SK-MEL-5 (cell line): Measurements from ENCODE around the gene RPL36AL. TPM values are rescaled to one million over a fixed set of nuclear protein-coding genes. Genes with fewer than 3 reads are reported as not detected.
A peak's percentile ranks its signal among the peaks of the same experiment; 100 is the strongest.
"Not testable (repeated sequence)": the region's sequence is repeated elsewhere in the genome, so short reads cannot be mapped to it uniquely, and the experiment has no call there.

Source experiments
- DNase-seq: peaks from one replicate; pipeline ENCODE4 v3.0.0-alpha.2; 2016; ENCODE audit warnings: low read depth, low spot score
- in situ Hi-C: cut with HindIII; loops from 2 replicates; pipeline ENCODE4 v1.10.0; 2016; ENCODE audit warnings: low sequenced_read_pairs, high pct_unique_total_duplicates, low pct_unique_long_range_greater_than_20kb
- small RNA-seq, 2 experiments: library from RNA; depleted of rRNA; stranded (forward); fragments of <200 nt; gene quantifications; one replicate each; pipeline ENCODE3, GENCODE V24; 2014
- total RNA-seq: library from RNA; depleted of rRNA; stranded (reverse); fragments of >200 nt; shearing (Covaris generic); gene quantifications from 2 replicates; pipeline ENCODE4 v1.2.3, GENCODE V29; 2014; rRNA removed

The RPL36AL gene
- total RNA-seq, 1 experiment from 2014 or later, result 321 TPM

- in situ Hi-C loops, result no loop called here
- peak; percentile 99 for DNase-seq
Observed at GRCh38 chr14:49585803-49586672, 34.4 kb downstream of the RPL36AL start, which contains the start of gene RPS29. TSS of gene RPS29 (minus strand) at chr14:49586380. CDS start at chr14:49586346, 34 bp downstream.

GRCh38 chr14:49584981-49585640 lies 35.3 kb downstream of the RPL36AL start:
- DNase-seq, result peak; percentile 37
- in situ Hi-C loops, result not testable (repeated sequence)

GRCh38 chr14:49584058-49584457 lies 36.4 kb downstream of the RPL36AL start:
- no peak for DNase-seq
- in situ Hi-C loops, result no loop called here

GRCh38 chr14:49583629-49584028 lies 36.8 kb downstream of the RPL36AL start:
- in situ Hi-C loops, result no loop called here
- no peak for DNase-seq

- in situ Hi-C loops, result no loop called here
- no peak for DNase-seq
Observed at GRCh38 chr14:49582113-49582977, 38.1 kb downstream of the RPL36AL start.

GRCh38 chr14:49581209-49582112 lies 39.0 kb downstream of the RPL36AL start:
- in situ Hi-C loops, result no loop called here
- DNase-seq, result no peak

- in situ Hi-C loops, result no loop called here
- no peak for DNase-seq
Observed at GRCh38 chr14:49579841-49580240, 40.6 kb downstream of the RPL36AL start.

GRCh38 chr14:49578141-49578540 lies 42.3 kb downstream of the RPL36AL start:
- in situ Hi-C loops, result no loop called here
- DNase-seq, result no peak

- in situ Hi-C loops, result no loop called here
- DNase-seq, result no peak
Observed at GRCh38 chr14:49574038-49574437, 46.4 kb downstream of the RPL36AL start.

- no peak for DNase-seq
- in situ Hi-C loops, result no loop called here
Observed at GRCh38 chr14:49569281-49569680, 51.1 kb downstream of the RPL36AL start.

Small RNAs within 50 kb of the gene (small RNA-seq; reads per million reads assigned to genes)
- 0 reads per million in 2 experiments for gene AL139099.3
- gene AL139099.4, result 0 reads per million in 2 experiments
- gene RF00019, result 0 reads per million in 2 experiments

Other genes with a start within 250 kb of the RPL36AL start
- 1,995 and 2,116 TPM in 2 replicates for gene RPS29, start 34.2 kb downstream of the RPL36AL start, total RNA-seq
- 21.3 and 23.3 TPM in 2 replicates for gene LRR1, start 21.7 kb downstream of the RPL36AL start, total RNA-seq
- 33.9 and 39.0 TPM in 2 replicates for gene MGAT2, start 173 bp upstream of the RPL36AL start, total RNA-seq
- 13.2 and 14.3 TPM in 2 replicates for gene DNAAF2, start 14.6 kb upstream of the RPL36AL start, total RNA-seq
- gene POLE2, start 67.6 kb upstream of the RPL36AL start, total RNA-seq, result 15.6 and 16.3 TPM in 2 replicates
- gene KLHDC1, start 72.5 kb upstream of the RPL36AL start, total RNA-seq, result 1.4 and 2.2 TPM in 2 replicates
- gene KLHDC2, start 147.5 kb upstream of the RPL36AL start, total RNA-seq, result 59.6 and 65.8 TPM in 2 replicates
- gene NEMF, start 232.2 kb upstream of the RPL36AL start, total RNA-seq, result 54.8 and 56.0 TPM in 2 replicates